DND-41 (cell line): Measurements from ENCODE around the gene MYBBP1A.

Experiments
- CTCF ChIP-seq: IDR thresholded peaks from 2 replicates; pipeline ENCODE4 v1.5.1; 2012; ENCODE audit warnings: borderline replicate concordance, low read length, moderate library complexity, mild to moderate bottlenecking; ENCODE audit not compliant: poor library complexity, severe bottlenecking; ENCODE audit errors: extremely low read depth
- EZH2 ChIP-seq: IDR thresholded peaks from 3 replicates; pipeline ENCODE4 v1.6.1; 2012; ENCODE audit warnings: borderline replicate concordance, low read depth, mild to moderate bottlenecking, moderate library complexity, low read length, inconsistent platforms; ENCODE audit not compliant: severe bottlenecking

GRCh38 chr17:4503283-4504025 is 51.7 kb downstream of the MYBBP1A start:
- TF ChIP-seq CTCF (no peak), EZH2 (no peak)
